HG02642 (cell line): Measurements from ENCODE around the gene PEDS1.
"Not testable (repeated sequence)": the region's sequence is repeated elsewhere in the genome, so short reads cannot be mapped to it uniquely, and the experiment has no call there.

Experiments used
- ATAC-seq: cut with Tn5 transposase; IDR thresholded peaks from one replicate; pipeline ENCODE4 v1.9.1; 2021; ENCODE audit warnings: mild to moderate bottlenecking; ENCODE audit not compliant: unreplicated experiment, poor library complexity

PEDS1 gene

GRCh38 chr20:50153500-50154377 lies at the start of gene PEDS1:
Gene PEDS1 (minus strand): TSS chr20:50153723. CDS start chr20:50153637, 86 bp downstream.
- peak; percentile 95 for ATAC-seq

- no peak for ATAC-seq
These were observed 49.2 kb upstream of the PEDS1 start for GRCh38 chr20:50202677-50203076.

GRCh38 chr20:50201710-50202109 lies 48.2 kb upstream of the PEDS1 start:
- not testable (repeated sequence) for ATAC-seq

- no peak for ATAC-seq
These were observed 47.1 kb upstream of the PEDS1 start for GRCh38 chr20:50200482-50201104.

GRCh38 chr20:50199703-50200102 lies 46.2 kb upstream of the PEDS1 start:
- no peak for ATAC-seq

GRCh38 chr20:50198716-50199115 lies 45.2 kb upstream of the PEDS1 start:
- ATAC-seq = no peak

GRCh38 chr20:50198180-50198666 lies 44.7 kb upstream of the PEDS1 start:
- ATAC-seq = no peak

- ATAC-seq = no peak
These were observed 44.1 kb upstream of the PEDS1 start for GRCh38 chr20:50197463-50198179.

- no peak for ATAC-seq
These were observed 43.4 kb upstream of the PEDS1 start for GRCh38 chr20:50196896-50197295.

- no peak for ATAC-seq
These were observed 42.7 kb upstream of the PEDS1 start for GRCh38 chr20:50196248-50196647.

- ATAC-seq = no peak
These were observed 42.1 kb upstream of the PEDS1 start for GRCh38 chr20:50195524-50196120.

GRCh38 chr20:50194831-50195523 lies 41.5 kb upstream of the PEDS1 start:
- no peak for ATAC-seq

GRCh38 chr20:50194422-50194830 lies 40.9 kb upstream of the PEDS1 start:
- ATAC-seq = no peak

- no peak for ATAC-seq
These were observed 40.4 kb upstream of the PEDS1 start for GRCh38 chr20:50193836-50194421.

- ATAC-seq = no peak
These were observed 39.8 kb upstream of the PEDS1 start for GRCh38 chr20:50193199-50193835.

GRCh38 chr20:50192364-50193198 lies 39.1 kb upstream of the PEDS1 start:
- ATAC-seq = no peak

GRCh38 chr20:50191544-50192363 lies 38.2 kb upstream of the PEDS1 start:
- peak; percentile 30 for ATAC-seq
